ACC112 (cell line): Measurements from ENCODE around the gene TMEM171.

ENCODE experiments used
- H2AFZ ChIP-seq: fragments of 200-600 bp; sonication (generic); one replicate; pipeline ENCODE4 v1.6.0; 2017; ENCODE audit warnings: antibody characterized with exemption, low read length; ENCODE audit not compliant: unreplicated experiment
- H3K27ac ChIP-seq: fragments of 200-600 bp; sonication (generic); 2 replicates; pipeline ENCODE4 v1.5.1; 2014; ENCODE audit warnings: low read depth, mild to moderate bottlenecking, antibody characterized with exemption, low read length, moderate library complexity
- H3K27me3 ChIP-seq: fragments of 200-600 bp; sonication (generic); 2 replicates; pipeline ENCODE4 v1.6.1; 2014; ENCODE audit warnings: mild to moderate bottlenecking, antibody characterized with exemption, low read length, moderate library complexity, mixed read lengths; ENCODE audit not compliant: insufficient read depth
- H3K36me3 ChIP-seq: fragments of 200-600 bp; sonication (generic); 2 replicates; pipeline ENCODE4 v1.6.1; 2016; ENCODE audit warnings: mild to moderate bottlenecking, antibody characterized with exemption, low read length, moderate library complexity, mixed read lengths; ENCODE audit not compliant: insufficient read depth
- H3K4me1 ChIP-seq: fragments of 200-600 bp; sonication (generic); one replicate; pipeline ENCODE4 v1.6.1; 2016; ENCODE audit warnings: low read length, mixed read lengths; ENCODE audit not compliant: insufficient read depth, unreplicated experiment, control insufficient read depth
- H3K4me3 ChIP-seq: fragments of 200-600 bp; sonication (generic); 2 replicates; pipeline ENCODE4 v1.5.1; 2014; ENCODE audit warnings: mild to moderate bottlenecking, low read depth, low read length
- H3K79me2 ChIP-seq: fragments of 200-600 bp; sonication (generic); one replicate; pipeline ENCODE4 v1.6.0; 2016; ENCODE audit warnings: low read length; ENCODE audit not compliant: control insufficient read depth, unreplicated experiment, insufficient read depth

Gene TMEM171, protein sequence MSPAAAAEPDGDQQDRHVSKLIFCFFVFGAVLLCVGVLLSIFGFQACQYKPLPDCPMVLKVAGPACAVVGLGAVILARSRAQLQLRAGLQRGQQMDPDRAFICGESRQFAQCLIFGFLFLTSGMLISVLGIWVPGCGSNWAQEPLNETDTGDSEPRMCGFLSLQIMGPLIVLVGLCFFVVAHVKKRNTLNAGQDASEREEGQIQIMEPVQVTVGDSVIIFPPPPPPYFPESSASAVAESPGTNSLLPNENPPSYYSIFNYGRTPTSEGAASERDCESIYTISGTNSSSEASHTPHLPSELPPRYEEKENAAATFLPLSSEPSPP

DNA sequence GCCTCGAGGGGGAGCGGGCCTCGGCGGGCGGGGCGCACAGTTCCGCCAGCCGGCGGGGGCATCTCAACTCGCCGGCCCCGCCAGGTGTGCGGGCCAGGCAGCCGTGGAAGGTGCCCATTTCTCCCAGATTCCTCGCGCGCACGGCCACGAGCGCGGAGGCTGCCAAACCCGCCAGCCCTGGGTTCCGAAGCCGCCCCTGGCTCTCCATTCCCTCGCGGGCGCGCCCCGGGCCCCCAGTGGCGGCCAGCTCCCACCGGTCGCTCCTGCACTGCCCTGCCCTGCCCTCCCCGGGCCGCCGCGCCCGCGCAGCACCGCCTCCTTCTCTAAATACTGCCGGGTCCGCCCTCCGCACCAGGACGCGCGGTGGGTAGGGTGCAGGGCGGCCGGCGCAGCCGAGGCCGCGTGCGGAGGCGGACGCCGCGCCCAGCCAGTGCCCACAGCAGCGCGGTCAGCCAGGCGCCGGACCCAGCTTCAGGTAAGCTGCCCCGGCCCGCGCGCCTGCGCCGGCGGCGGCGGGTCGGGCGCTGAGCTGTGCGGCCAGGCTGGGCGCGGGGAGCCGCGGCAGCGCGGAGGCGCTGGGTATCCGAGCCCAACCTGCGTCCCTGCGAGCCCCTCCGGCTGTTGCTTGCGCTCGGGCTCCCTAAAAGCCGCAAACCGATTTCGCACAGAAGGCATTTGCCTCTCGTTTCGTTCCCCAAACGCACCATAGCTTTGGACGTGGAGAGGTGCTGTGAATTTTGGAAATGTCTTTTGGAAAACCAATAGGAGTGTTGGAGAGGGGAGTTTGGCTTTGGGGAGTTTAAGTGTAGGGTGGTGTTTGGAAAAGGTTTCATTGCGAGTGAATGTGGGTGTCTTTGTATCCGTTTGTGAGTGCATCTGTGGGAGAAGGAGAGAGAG is at the start of gene TMEM171:
Gene TMEM171, plus strand, starts transcription at position 354 of the 897 bp plus-strand sequence. CDS start 2,799 bp downstream, outside the sequence.
- peaks cover 16% of the 10 kb centered on the region for H3K79me2 ChIP-seq
- H3K4me3 ChIP-seq = peak within 1 kb of the TSS; percentile 92
- H3K27me3 ChIP-seq = no peaks in the 10 kb centered on the region
- no peak within 1 kb of the TSS for H3K27ac ChIP-seq
- H3K4me1 ChIP-seq = peaks cover 42% of the 10 kb centered on the region
- H2AFZ ChIP-seq = peak within 1 kb of the TSS; percentile 87
- peaks cover 5% of the 10 kb centered on the region; the same call in 1 of the 2 replicates for H3K36me3 ChIP-seq

DNA sequence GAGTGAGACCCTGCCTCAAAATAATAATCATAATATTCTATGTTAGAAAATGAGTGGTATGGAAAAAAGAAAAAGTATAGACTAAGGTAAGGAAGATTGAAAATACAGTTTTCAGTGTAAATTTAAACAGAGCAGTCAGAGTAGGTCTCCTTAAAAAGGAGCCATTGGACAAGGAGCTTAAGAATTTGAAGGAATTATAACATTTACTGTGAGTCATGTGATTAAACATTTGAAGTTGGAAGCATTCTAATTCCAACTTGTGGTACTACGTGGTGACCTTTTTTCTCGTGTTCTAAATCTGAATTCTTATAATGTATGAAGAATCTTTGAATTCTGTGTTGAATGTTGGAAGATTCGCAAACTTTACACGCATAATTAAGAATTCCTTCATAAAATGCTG is 39.3 kb upstream of the TMEM171 start:
- Histone ChIP-seq H3K36me3 (peaks cover 5% of the 10 kb centered on the region), H2AFZ (no peak overlapping the region), H3K4me1 (no peaks in the 10 kb centered on the region), H3K27ac (no peak overlapping the region), H3K27me3 (no peaks in the 10 kb centered on the region), H3K4me3 (no peak overlapping the region), H3K79me2 (no peaks in the 10 kb centered on the region)

DNA sequence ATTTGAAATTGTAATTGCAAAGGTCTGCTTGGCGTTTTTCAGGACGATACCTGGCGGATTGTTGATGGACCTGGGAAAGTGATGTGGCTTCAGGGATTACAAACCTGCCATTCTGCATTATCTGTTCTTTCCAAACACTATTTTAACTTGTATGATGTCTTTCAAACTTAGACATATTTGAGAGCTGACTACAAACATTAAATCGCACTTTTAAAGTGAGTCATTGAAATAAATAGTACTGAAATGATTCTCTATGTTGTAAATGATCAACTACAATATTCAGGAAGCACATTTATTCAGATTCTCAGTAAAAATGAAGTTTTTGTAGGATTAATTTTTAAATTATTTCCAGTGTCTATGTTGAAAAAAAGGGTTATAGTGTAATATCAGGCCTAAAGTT is 32.3 kb upstream of the TMEM171 start:
- no peaks in the 10 kb centered on the region for H3K27me3 ChIP-seq
- peaks cover 9% of the 10 kb centered on the region for H3K4me1 ChIP-seq
- H3K36me3 ChIP-seq = no peaks in the 10 kb centered on the region
- no peaks in the 10 kb centered on the region for H3K79me2 ChIP-seq
- no peak overlapping the region for H3K4me3 ChIP-seq
- no peak overlapping the region for H2AFZ ChIP-seq
- H3K27ac ChIP-seq = no peak overlapping the region

DNA sequence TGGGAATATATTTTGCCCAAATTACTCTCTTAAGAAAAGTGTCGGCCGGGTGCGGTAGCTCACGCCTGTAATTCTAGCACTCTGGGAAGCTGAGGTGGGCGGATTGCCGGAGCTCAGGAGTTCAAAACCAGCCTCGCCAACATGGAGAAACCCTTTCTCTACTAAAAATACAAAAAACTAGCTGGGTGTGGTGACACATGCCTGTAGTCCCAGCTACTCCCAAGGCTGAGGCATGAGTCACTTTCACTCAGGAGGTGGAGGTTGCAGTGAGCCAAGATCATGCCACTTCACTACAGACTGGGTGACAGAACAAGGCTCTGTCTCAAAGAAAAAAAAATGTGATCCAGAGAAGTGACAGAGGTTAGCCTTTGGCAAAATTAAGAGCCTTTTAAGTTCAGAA is 26.4 kb upstream of the TMEM171 start:
- no peaks in the 10 kb centered on the region for H3K27me3 ChIP-seq
- peaks cover 6% of the 10 kb centered on the region; the same call in 1 of the 2 replicates for H3K36me3 ChIP-seq
- H3K79me2 ChIP-seq = no peaks in the 10 kb centered on the region
- H3K27ac ChIP-seq = peak overlapping the region; percentile 2; the same call in 1 of the 2 replicates
- no peak overlapping the region for H2AFZ ChIP-seq
- peaks cover 12% of the 10 kb centered on the region for H3K4me1 ChIP-seq
- H3K4me3 ChIP-seq = no peak overlapping the region

DNA sequence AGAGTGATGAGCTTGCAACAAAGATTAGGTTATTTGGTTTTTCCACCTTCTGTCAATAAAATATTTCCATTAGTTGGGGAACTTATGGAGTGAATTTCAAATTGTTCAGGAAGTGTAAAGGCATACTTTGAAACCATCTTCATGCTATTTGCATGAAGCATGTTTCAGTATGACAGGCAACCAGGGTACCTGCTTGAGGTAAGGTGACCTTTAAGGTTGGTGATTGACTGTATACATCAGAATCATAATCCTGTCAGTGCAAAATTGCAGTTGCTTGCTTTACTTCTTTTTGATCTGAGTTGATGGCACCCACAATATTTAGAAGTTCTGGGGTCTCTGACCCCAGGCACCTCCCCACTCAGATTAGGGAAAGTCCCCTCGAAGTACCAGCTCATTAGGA is 26.0 kb upstream of the TMEM171 start:
- no peak overlapping the region for H3K4me3 ChIP-seq
- peaks cover 6% of the 10 kb centered on the region; the same call in 1 of the 2 replicates for H3K36me3 ChIP-seq
- peaks cover 12% of the 10 kb centered on the region for H3K4me1 ChIP-seq
- no peak overlapping the region for H2AFZ ChIP-seq
- H3K79me2 ChIP-seq = no peaks in the 10 kb centered on the region
- H3K27me3 ChIP-seq = no peaks in the 10 kb centered on the region
- H3K27ac ChIP-seq = no peak overlapping the region

DNA sequence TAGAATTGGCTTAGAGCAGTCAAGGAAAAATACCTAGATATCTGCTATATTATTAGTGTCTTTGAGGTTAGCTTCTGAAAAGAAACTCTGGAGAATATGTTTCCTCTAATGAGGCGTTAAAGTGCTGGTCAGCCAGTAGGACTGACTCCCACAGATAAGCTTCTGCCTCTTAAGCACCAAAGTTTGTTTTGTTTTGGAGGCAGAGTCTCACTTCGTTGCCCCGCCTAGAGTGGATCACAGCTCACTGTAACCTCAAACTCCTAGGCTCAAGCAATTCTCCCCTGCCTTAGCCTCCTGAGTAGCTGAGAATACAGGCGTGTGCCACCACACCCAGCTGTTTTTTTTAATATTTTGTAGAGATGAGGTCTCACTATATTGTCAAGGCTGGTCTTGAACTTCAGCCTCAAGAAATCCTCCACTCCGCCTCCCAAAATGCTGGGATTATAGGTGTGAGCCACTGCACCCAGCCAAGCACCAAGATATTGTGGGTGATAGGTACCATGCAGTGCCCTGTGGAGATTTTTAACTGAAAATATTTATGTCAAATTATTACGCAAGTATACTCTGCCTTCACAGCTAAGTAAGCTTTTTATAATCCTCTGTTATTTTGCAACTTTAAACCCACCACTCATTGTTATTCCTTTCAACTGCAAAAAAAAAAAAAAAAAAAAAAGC is 24.7 kb upstream of the TMEM171 start:
- no peak overlapping the region for H3K27ac ChIP-seq
- no peaks in the 10 kb centered on the region for H3K27me3 ChIP-seq

DNA sequence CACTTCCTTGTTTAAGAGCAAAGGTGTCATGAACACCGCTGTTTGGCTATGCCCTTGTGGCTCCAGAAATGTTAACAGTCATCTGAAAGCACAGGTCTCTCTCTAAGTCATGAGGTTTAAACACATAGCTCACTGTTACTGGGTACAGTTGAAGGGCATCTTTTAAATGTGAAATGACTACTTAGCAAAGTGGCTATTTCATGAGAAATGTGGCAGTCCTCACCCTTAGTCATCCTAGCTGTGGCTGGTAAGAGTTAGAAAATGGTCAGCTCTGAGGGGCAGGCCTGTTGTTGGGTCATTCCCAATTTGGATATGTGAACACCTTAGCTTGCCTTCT is 24.2 kb upstream of the TMEM171 start:
- H3K79me2 ChIP-seq = no peaks in the 10 kb centered on the region
- no peak overlapping the region for H2AFZ ChIP-seq
- H3K4me1 ChIP-seq = peaks cover 12% of the 10 kb centered on the region
- H3K27me3 ChIP-seq = no peaks in the 10 kb centered on the region
- peaks cover 6% of the 10 kb centered on the region; the same call in 1 of the 2 replicates for H3K36me3 ChIP-seq
- no peak overlapping the region for H3K4me3 ChIP-seq
- no peak overlapping the region for H3K27ac ChIP-seq

More for the DNA sequence above, 24.7 kb upstream of the TMEM171 start:
- H3K79me2 ChIP-seq = no peaks in the 10 kb centered on the region
- peaks cover 6% of the 10 kb centered on the region; the same call in 1 of the 2 replicates for H3K36me3 ChIP-seq
- no peak overlapping the region for H3K4me3 ChIP-seq
- no peak overlapping the region for H2AFZ ChIP-seq
- peaks cover 12% of the 10 kb centered on the region for H3K4me1 ChIP-seq

DNA sequence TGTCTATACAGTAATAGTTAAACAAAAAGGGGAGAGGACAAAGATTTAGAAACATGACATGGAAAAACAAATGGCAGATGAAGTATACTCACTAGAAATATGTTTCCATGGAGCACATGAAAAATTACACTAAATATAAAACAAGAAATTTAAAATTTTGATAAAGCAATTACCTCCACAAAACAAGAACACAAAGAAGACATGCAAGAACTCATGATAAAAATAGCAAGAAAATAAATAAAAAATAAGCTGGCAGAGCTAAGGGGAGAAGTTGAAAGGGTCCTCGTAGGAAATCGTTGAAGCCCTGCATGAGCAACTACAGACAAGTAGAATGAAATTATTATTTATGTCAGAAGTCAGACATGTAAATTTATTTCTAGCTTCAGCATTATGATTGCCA is 22.6 kb upstream of the TMEM171 start:
- Histone ChIP-seq H3K27ac (no peak overlapping the region), H3K4me3 (no peak overlapping the region), H3K79me2 (no peaks in the 10 kb centered on the region), H2AFZ (no peak overlapping the region), H3K27me3 (no peaks in the 10 kb centered on the region), H3K4me1 (peaks cover 12% of the 10 kb centered on the region), H3K36me3 (peaks cover 6% of the 10 kb centered on the region; the same call in 1 of the 2 replicates)

DNA sequence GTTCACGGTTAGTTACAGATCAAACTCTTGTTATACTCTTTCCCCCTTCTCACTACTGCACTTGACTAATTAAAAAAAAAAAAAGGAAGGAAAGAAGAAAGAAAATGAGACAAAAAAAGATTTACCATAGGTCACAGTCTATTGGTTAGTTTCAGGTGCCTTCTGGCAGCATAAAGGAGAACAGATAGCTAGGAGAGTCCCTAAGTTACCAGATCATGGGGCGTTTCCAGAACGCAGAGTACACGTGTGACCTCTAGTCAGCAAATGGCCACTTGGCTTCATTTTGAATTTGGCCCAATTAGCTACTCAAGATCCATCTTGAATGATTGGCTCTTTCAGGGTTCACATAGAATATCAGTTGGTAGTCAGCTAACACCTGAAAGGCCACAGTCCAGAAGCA is 20.3 kb upstream of the TMEM171 start:
- Histone ChIP-seq H3K36me3 (peaks cover 6% of the 10 kb centered on the region; the same call in 1 of the 2 replicates), H3K4me3 (no peak overlapping the region), H3K27me3 (no peaks in the 10 kb centered on the region), H3K27ac (no peak overlapping the region), H3K4me1 (no peaks in the 10 kb centered on the region), H3K79me2 (no peaks in the 10 kb centered on the region), H2AFZ (no peak overlapping the region)

DNA sequence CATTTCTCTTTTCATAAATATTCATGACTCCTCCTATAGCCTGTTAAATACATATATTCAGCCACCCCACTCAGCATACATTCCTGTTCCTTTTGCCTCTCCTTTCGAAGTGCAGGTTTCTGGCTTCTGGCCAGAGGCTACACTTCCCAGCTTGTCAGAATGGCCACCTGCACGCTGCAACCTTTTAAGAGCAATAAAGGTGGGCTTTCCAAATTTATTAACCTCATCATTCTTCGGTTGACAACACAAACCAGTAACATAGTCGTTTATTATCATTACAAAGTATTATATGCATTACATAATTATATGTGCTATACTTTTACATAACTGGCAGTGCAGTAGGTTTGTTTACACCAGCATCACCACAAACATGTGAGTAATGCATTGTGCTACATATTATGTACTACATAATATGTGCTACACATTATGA is 16.5 kb upstream of the TMEM171 start:
- Histone ChIP-seq H3K4me3 (no peak overlapping the region), H3K4me1 (no peaks in the 10 kb centered on the region), H3K27ac (no peak overlapping the region), H3K36me3 (peaks cover 6% of the 10 kb centered on the region; the same call in 1 of the 2 replicates), H3K79me2 (no peaks in the 10 kb centered on the region), H2AFZ (no peak overlapping the region), H3K27me3 (no peaks in the 10 kb centered on the region)
